Activated CD8-positive, alpha-beta T cell treated with anti-CD3 and anti-CD28 coated beads for 36 hours (primary cell): ENCODE data around the gene USP38. TPM values are rescaled to one million over a fixed set of nuclear protein-coding genes. Genes with fewer than 3 reads are reported as not detected.

Experiments used
- ATAC-seq: fragments of 200-7000 bp; cut with Tn5 transposase; one replicate; pipeline ENCODE4 v1.10.0; 2021; ENCODE audit warnings: mild to moderate bottlenecking, moderate library complexity
- CTCF ChIA-PET: fragments of 350-600 bp; sonication (Branson Sonifier 250); formaldehyde crosslinking; loops from one replicate; lab custom pipeline; 2021; ENCODE audit warnings: antibody characterized with exemption; lab: Charles Lee
- POLR2A ChIA-PET: fragments of 350-600 bp; sonication (Branson Sonifier 250); formaldehyde crosslinking; loops from one replicate; lab custom pipeline; 2021; ENCODE audit warnings: antibody characterized with exemption; lab: Charles Lee
- DNase-seq: peaks from one replicate; pipeline ENCODE4 v3.0.0-alpha.2; 2020
- H3K27ac Mint-ChIP-seq: one replicate; pipeline ENCODE4 v1.8.0; 2021; ENCODE audit warnings: mild to moderate bottlenecking, mixed read lengths
- H3K27me3 Mint-ChIP-seq: one replicate; pipeline ENCODE4 v1.8.0; 2021; ENCODE audit warnings: mixed read lengths
- H3K36me3 Mint-ChIP-seq: one replicate; pipeline ENCODE4 v1.8.0; 2021; ENCODE audit warnings: low read depth, mixed read lengths
- H3K4me1 Mint-ChIP-seq: one replicate; pipeline ENCODE4 v1.8.0; 2021; ENCODE audit warnings: low read depth, mixed read lengths
- H3K4me3 Mint-ChIP-seq: one replicate; pipeline ENCODE4 v1.8.0; 2021; ENCODE audit warnings: mild to moderate bottlenecking, moderate library complexity, mixed read lengths
- H3K9me3 Mint-ChIP-seq: one replicate; pipeline ENCODE4 v1.8.0; 2021; ENCODE audit warnings: mixed read lengths
- CTCF ChIP-seq: fragments of 200-600 bp; IDR thresholded peaks from one replicate; pipeline ENCODE4 v1.8.0; 2022; ENCODE audit warnings: antibody characterized with exemption, mild to moderate bottlenecking
- intact Hi-C: fragments of 100-400 bp; cut with micrococcal nuclease; formaldehyde crosslinking; loops from one replicate; pipeline ENCODE4 v1.10.0; 2022
- total RNA-seq, 2 experiments: library from RNA; stranded (reverse); gene quantifications; one replicate each; pipeline ENCODE4 v1.2.3, GENCODE V29; 2021

USP38 gene
- 10 to 100 TPM; 16.8 to 18.5 TPM for total RNA-seq

- peaks cover 35% of the 10 kb centered on the region for H3K4me1 Mint-ChIP-seq
Observed at GRCh38 chr4:143184503-143185252, at the start of gene USP38. USP38 (plus strand) TSS chr4:143184917; CDS start chr4:143185451, 534 bp downstream.

GRCh38 chr4:143135358-143135757, 49.4 kb upstream of the USP38 start:
- no peak for TF ChIP-seq CTCF
- H3K36me3 Mint-ChIP-seq = no peaks in the 10 kb centered on the region
- ATAC-seq = no peak
- H3K4me1 Mint-ChIP-seq = no peaks in the 10 kb centered on the region
- CTCF ChIA-PET = no interaction called here
- H3K27me3 Mint-ChIP-seq = no peaks in the 10 kb centered on the region
- H3K27ac Mint-ChIP-seq = no peak overlapping the region
- H3K4me3 Mint-ChIP-seq = no peak overlapping the region
- no peaks in the 10 kb centered on the region for H3K9me3 Mint-ChIP-seq
- intact Hi-C loops = no loop called here
- DNase-seq = no peak
- POLR2A ChIA-PET = no interaction called here

More at GRCh38 chr4:143184503-143185252, at the start of gene USP38:
- DNase-seq = peak; percentile 95
- TF ChIP-seq CTCF = no peak
- H3K36me3 Mint-ChIP-seq = peaks cover 38% of the 10 kb centered on the region
- intact Hi-C loops = loop anchor here (10.0 kb wide), 1 partner anchor 330 kb away; the partner anchor contains the start of gene SMARCA5
- H3K27ac Mint-ChIP-seq = peak within 1 kb of the TSS; percentile 94
- ChIA-PET POLR2A (interaction anchor here (1.3 kb wide), 1 partner anchor 329 kb away, joined by 6 read pairs; the partner anchor contains the start of gene SMARCA5), CTCF (interaction anchor here (1.0 kb wide), 1 partner anchor 330 kb away, joined by 3 read pairs; no protein-coding TSS in a partner anchor)
- H3K4me3 Mint-ChIP-seq = peak within 1 kb of the TSS; percentile 82
- no peaks in the 10 kb centered on the region for H3K9me3 Mint-ChIP-seq
- no peaks in the 10 kb centered on the region for H3K27me3 Mint-ChIP-seq
- ATAC-seq = peak; percentile 90

- ATAC-seq (no peak), DNase-seq (no peak)
- ChIA-PET CTCF (no interaction called here), POLR2A (no interaction called here)
- intact Hi-C loops = no loop called here
- H3K4me3 Mint-ChIP-seq = no peak overlapping the region
- peaks cover 22% of the 10 kb centered on the region for H3K9me3 Mint-ChIP-seq
- no peak for TF ChIP-seq CTCF
- H3K36me3 Mint-ChIP-seq = peaks cover 10% of the 10 kb centered on the region
- H3K27me3 Mint-ChIP-seq = no peaks in the 10 kb centered on the region
- no peaks in the 10 kb centered on the region for H3K4me1 Mint-ChIP-seq
- no peak overlapping the region for H3K27ac Mint-ChIP-seq
Observed at GRCh38 chr4:143140696-143141095, 44.0 kb upstream of the USP38 start.

- no peak for DNase-seq
- H3K27me3 Mint-ChIP-seq = no peaks in the 10 kb centered on the region
- ChIA-PET POLR2A (no interaction called here), CTCF (no interaction called here)
- H3K4me3 Mint-ChIP-seq = no peak overlapping the region
- no peak overlapping the region for H3K27ac Mint-ChIP-seq
- no peak for TF ChIP-seq CTCF
- H3K36me3 Mint-ChIP-seq = peaks cover 11% of the 10 kb centered on the region
- no peak for ATAC-seq
- H3K4me1 Mint-ChIP-seq = no peaks in the 10 kb centered on the region
- intact Hi-C loops = no loop called here
- peaks cover 60% of the 10 kb centered on the region for H3K9me3 Mint-ChIP-seq
Observed at GRCh38 chr4:143148521-143148920, 36.2 kb upstream of the USP38 start.

GRCh38 chr4:143156853-143157252, 27.9 kb upstream of the USP38 start:
- Mint-ChIP-seq H3K9me3 (peaks cover 43% of the 10 kb centered on the region), H3K4me1 (no peaks in the 10 kb centered on the region), H3K36me3 (peaks cover 5% of the 10 kb centered on the region), H3K27ac (no peak overlapping the region), H3K27me3 (no peaks in the 10 kb centered on the region), H3K4me3 (no peak overlapping the region)
- ATAC-seq (no peak), DNase-seq (no peak)
- ChIA-PET CTCF (no interaction called here), POLR2A (no interaction called here)
- intact Hi-C loops = no loop called here
- no peak for TF ChIP-seq CTCF
